ENCODE results near the gene MDH1B.

DNA sequence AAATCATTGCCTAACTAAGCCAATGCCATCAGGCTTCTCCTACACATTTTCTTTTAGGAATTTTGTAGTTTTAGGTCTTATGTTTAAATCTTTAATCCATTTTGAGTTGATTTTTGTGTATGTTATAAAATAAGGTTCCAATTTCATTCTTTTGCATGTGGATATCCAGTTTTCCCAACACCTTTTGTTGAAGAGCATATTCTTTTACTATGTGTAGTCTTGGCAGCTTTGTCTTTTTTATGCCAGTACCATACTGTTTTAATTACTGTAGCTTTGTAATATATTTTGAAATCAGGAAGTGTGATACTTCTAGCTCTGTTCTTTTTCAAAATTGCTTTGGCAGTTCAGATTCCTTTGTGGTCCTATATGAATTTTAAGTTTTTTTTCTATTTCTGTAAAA, 11.3 kb upstream of the MDH1B start:
- TF ChIP-seq, protein P1, sequence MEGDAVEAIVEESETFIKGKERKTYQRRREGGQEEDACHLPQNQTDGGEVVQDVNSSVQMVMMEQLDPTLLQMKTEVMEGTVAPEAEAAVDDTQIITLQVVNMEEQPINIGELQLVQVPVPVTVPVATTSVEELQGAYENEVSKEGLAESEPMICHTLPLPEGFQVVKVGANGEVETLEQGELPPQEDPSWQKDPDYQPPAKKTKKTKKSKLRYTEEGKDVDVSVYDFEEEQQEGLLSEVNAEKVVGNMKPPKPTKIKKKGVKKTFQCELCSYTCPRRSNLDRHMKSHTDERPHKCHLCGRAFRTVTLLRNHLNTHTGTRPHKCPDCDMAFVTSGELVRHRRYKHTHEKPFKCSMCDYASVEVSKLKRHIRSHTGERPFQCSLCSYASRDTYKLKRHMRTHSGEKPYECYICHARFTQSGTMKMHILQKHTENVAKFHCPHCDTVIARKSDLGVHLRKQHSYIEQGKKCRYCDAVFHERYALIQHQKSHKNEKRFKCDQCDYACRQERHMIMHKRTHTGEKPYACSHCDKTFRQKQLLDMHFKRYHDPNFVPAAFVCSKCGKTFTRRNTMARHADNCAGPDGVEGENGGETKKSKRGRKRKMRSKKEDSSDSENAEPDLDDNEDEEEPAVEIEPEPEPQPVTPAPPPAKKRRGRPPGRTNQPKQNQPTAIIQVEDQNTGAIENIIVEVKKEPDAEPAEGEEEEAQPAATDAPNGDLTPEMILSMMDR (IDR thresholded peaks at IDR 0.05), result no peak
- TF ChIP-seq POLR2A (IDR thresholded peaks at IDR 0.05) (no peak), POLR2AphosphoS5 (IDR thresholded peaks at IDR 0.05) (no peak)
